Measurements from ENCODE around the gene MAN1B1. TPM values are rescaled to one million over a fixed set of nuclear protein-coding genes. Genes with fewer than 3 reads are reported as not detected.

Gene MAN1B1
- total RNA-seq, 1 experiment from 2014 or later, result 57.2 TPM

DNA sequence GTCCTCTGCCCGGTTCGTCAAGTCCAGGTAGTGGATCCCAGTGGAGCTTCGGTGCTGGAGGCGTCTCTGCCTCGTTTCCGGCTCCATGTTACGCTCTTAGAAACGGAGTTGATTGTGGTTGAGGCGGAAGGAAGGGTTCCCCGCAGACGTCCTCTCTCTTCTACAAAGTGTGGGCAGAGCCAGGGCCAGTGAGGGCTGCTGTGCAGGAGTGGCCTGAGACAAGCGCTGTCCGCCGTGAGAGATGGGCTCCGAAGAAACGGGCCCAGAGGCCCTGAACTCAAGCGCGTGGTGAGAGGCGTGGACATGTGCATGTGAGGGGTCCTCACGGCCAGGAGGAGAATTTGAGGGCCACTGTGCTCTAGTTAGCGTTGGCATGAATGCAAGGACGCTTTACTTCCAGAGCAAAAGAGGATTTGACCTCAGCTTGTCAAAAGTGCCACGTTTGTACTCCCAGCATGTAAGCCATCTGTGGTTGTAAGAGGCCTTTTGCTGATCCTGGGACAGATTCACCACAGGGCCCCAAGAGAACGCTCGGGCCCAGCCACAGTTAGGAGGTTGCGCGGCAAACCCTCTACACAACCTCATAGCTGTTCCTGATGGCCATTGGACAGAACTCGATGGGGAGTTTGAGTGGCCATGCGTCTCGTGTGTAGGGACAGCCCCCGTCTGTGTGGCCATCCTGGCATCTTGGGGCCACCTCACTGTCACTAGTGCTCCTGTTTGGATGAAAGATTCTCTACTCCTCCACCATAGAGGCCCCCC is 10.2 kb downstream of the MAN1B1 start:
- H3K4me1 ChIP-seq (ENCODE audit: control insufficient read depth, insufficient read depth, low read length), result no peaks in the 10 kb centered on the region
- in situ Hi-C loops (cut with HindIII; ENCODE audit: low pct_unique_long_range_greater_than_20kb, low sequenced_read_pairs) (no loop called here), intact Hi-C loops (cut with micrococcal nuclease; ENCODE audit: unreplicated experiment) (no loop called here)
- no peaks in the 10 kb centered on the region; the same call in none of the 2 replicates for H3K36me3 ChIP-seq (ENCODE audit: control insufficient read depth, insufficient read depth, low read length)
- no peak overlapping the region for H3K27ac ChIP-seq (ENCODE audit: low read length)
- BruUV-seq (replicated peaks), result no TSS peak
- ChIA-PET CTCF (no interaction called here), POLR2A (no interaction called here)
- H3K9me3 ChIP-seq (ENCODE audit: control insufficient read depth, insufficient read depth, low read depth, low read length), result no peaks in the 10 kb centered on the region
- TF ChIP-seq POLR2AphosphoS5 (IDR thresholded peaks at IDR 0.05; ENCODE audit: low read depth, low read length), result no peak
- TF ChIP-seq, protein P1, sequence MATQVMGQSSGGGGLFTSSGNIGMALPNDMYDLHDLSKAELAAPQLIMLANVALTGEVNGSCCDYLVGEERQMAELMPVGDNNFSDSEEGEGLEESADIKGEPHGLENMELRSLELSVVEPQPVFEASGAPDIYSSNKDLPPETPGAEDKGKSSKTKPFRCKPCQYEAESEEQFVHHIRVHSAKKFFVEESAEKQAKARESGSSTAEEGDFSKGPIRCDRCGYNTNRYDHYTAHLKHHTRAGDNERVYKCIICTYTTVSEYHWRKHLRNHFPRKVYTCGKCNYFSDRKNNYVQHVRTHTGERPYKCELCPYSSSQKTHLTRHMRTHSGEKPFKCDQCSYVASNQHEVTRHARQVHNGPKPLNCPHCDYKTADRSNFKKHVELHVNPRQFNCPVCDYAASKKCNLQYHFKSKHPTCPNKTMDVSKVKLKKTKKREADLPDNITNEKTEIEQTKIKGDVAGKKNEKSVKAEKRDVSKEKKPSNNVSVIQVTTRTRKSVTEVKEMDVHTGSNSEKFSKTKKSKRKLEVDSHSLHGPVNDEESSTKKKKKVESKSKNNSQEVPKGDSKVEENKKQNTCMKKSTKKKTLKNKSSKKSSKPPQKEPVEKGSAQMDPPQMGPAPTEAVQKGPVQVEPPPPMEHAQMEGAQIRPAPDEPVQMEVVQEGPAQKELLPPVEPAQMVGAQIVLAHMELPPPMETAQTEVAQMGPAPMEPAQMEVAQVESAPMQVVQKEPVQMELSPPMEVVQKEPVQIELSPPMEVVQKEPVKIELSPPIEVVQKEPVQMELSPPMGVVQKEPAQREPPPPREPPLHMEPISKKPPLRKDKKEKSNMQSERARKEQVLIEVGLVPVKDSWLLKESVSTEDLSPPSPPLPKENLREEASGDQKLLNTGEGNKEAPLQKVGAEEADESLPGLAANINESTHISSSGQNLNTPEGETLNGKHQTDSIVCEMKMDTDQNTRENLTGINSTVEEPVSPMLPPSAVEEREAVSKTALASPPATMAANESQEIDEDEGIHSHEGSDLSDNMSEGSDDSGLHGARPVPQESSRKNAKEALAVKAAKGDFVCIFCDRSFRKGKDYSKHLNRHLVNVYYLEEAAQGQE (IDR thresholded peaks at IDR 0.05; ENCODE audit: insufficient read depth in 1 of 2, low read depth in 2 of 2, low read length in 1 of 2), result no peak
- TF ChIP-seq, protein P2, sequence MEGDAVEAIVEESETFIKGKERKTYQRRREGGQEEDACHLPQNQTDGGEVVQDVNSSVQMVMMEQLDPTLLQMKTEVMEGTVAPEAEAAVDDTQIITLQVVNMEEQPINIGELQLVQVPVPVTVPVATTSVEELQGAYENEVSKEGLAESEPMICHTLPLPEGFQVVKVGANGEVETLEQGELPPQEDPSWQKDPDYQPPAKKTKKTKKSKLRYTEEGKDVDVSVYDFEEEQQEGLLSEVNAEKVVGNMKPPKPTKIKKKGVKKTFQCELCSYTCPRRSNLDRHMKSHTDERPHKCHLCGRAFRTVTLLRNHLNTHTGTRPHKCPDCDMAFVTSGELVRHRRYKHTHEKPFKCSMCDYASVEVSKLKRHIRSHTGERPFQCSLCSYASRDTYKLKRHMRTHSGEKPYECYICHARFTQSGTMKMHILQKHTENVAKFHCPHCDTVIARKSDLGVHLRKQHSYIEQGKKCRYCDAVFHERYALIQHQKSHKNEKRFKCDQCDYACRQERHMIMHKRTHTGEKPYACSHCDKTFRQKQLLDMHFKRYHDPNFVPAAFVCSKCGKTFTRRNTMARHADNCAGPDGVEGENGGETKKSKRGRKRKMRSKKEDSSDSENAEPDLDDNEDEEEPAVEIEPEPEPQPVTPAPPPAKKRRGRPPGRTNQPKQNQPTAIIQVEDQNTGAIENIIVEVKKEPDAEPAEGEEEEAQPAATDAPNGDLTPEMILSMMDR (IDR thresholded peaks at IDR 0.05), result no peak
- no peak for TF ChIP-seq SIN3A (IDR thresholded peaks at IDR 0.05; ENCODE audit: borderline replicate concordance, insufficient read depth, low read depth, low read length)
- TF ChIP-seq TCF7L2 (IDR thresholded peaks at IDR 0.05; ENCODE audit: low read depth, low read length), result no peak
- ATAC-seq (no peak), DNase-seq (ENCODE audit: low read depth, low spot score) (no peak)
- no peaks in the 10 kb centered on the region for H3K27me3 ChIP-seq (ENCODE audit: control insufficient read depth, insufficient read depth, low read length)
- no peak overlapping the region for H3K4me3 ChIP-seq (ENCODE audit: low read depth in 2 of 2, low read length in 2 of 2)

DNA sequence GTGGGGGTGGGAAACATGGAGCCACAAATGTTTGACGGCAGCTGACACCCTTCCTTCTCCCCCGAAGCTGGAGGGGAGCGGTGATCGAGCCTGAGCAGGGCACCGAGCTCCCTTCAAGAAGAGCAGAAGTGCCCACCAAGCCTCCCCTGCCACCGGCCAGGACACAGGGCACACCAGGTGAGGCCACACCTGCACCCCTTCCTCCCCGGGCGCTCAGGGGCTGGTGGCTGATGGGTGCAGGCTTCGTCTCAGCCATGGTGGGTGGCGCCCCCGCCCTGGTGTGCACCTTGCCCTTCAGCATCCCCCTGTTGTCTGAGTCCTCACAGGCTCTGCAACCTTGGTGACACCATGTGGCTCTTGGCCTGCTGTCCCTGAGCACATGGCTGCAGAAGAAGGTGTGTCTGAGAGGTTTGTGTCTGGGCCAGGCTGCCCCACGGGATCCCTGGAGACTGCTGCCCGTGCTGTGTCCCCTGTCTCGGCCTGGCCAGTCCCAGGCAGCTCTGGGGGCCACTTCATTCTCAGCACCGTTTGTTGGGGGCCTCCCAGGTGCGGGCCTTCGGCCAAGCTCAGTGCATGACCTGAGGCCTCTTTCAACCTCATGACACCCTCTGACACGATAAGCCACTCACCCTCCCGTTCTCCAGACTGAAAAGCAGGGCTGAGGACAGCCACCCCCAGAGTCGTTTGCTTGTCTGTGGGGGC is 11.1 kb downstream of the MAN1B1 start:
- ATAC-seq, result no peak
- Histone ChIP-seq H3K4me1 (ENCODE audit: control insufficient read depth, insufficient read depth, low read length) (no peaks in the 10 kb centered on the region), H3K4me3 (ENCODE audit: low read depth in 2 of 2, low read length in 2 of 2) (no peak overlapping the region), H3K9me3 (ENCODE audit: control insufficient read depth, insufficient read depth, low read depth, low read length) (no peaks in the 10 kb centered on the region), H3K27me3 (ENCODE audit: control insufficient read depth, insufficient read depth, low read length) (no peaks in the 10 kb centered on the region), H3K27ac (ENCODE audit: low read length) (no peak overlapping the region), H3K36me3 (ENCODE audit: control insufficient read depth, insufficient read depth, low read length) (no peaks in the 10 kb centered on the region; the same call in none of the 2 replicates)
- DNase-seq (ENCODE audit: low read depth, low spot score), result no peak
- TF ChIP-seq SIN3A (IDR thresholded peaks at IDR 0.05; ENCODE audit: borderline replicate concordance, insufficient read depth, low read depth, low read length) (no peak), POLR2AphosphoS5 (IDR thresholded peaks at IDR 0.05; ENCODE audit: low read depth, low read length) (no peak), TCF7L2 (IDR thresholded peaks at IDR 0.05; ENCODE audit: low read depth, low read length) (no peak)
- TF ChIP-seq, protein P1 (IDR thresholded peaks at IDR 0.05; ENCODE audit: insufficient read depth in 1 of 2, low read depth in 2 of 2, low read length in 1 of 2), result no peak
- TF ChIP-seq, protein P2 (IDR thresholded peaks at IDR 0.05), result no peak
- CTCF ChIA-PET, result no interaction called here
- POLR2A ChIA-PET, result no interaction called here
- intact Hi-C loops (cut with micrococcal nuclease; ENCODE audit: unreplicated experiment) (no loop called here), in situ Hi-C loops (cut with HindIII; ENCODE audit: low pct_unique_long_range_greater_than_20kb, low sequenced_read_pairs) (no loop called here)
- no TSS peak for BruUV-seq (replicated peaks)
